Measurements from ENCODE around the gene FCER2. TPM values are rescaled to one million over a fixed set of nuclear protein-coding genes. Genes with fewer than 3 reads are reported as not detected.
"Not testable (repeated sequence)": the region's sequence is repeated elsewhere in the genome, so short reads cannot be mapped to it uniquely, and the experiment has no call there.

FCER2 gene
- total RNA-seq, 1 donor from 2014 or later = 0.30 TPM

GRCh38 chr19:7646426-7646700, 55.6 kb downstream of the FCER2 start:
- Histone ChIP-seq H3K4me3 (no peak overlapping the region), H3K4me1 (peaks cover 5% of the 10 kb centered on the region), H3K27me3 (ENCODE audit: low read depth) (peaks cover 34% of the 10 kb centered on the region), H3K9me3 (replicated peaks) (no peaks in the 10 kb centered on the region), H3K36me3 (no peaks in the 10 kb centered on the region), H3K27ac (replicated peaks) (no peak overlapping the region)
- TF ChIP-seq CTCF (IDR thresholded peaks at IDR 0.05; ENCODE audit: borderline replicate concordance) = no peak
- intact Hi-C loops (cut with micrococcal nuclease) = no loop called here
- no peak for DNase-seq

- Histone ChIP-seq H3K4me1 (peaks cover 5% of the 10 kb centered on the region), H3K27me3 (ENCODE audit: low read depth) (peaks cover 29% of the 10 kb centered on the region), H3K27ac (replicated peaks) (no peak overlapping the region), H3K36me3 (no peaks in the 10 kb centered on the region), H3K4me3 (no peak overlapping the region), H3K9me3 (replicated peaks) (no peaks in the 10 kb centered on the region)
- no peak for DNase-seq
- intact Hi-C loops (cut with micrococcal nuclease) = no loop called here
- no peak for TF ChIP-seq CTCF (IDR thresholded peaks at IDR 0.05; ENCODE audit: borderline replicate concordance)
These were observed 56.1 kb downstream of the FCER2 start for GRCh38 chr19:7645656-7646425.

- intact Hi-C loops (cut with micrococcal nuclease) = no loop called here
- H3K4me3 ChIP-seq = no peak overlapping the region
- peaks cover 5% of the 10 kb centered on the region for H3K4me1 ChIP-seq
- H3K36me3 ChIP-seq = no peaks in the 10 kb centered on the region
- H3K9me3 ChIP-seq (replicated peaks) = no peaks in the 10 kb centered on the region
- H3K27ac ChIP-seq (replicated peaks) = no peak overlapping the region
- no peak for TF ChIP-seq CTCF (IDR thresholded peaks at IDR 0.05; ENCODE audit: borderline replicate concordance)
- no peak for DNase-seq
- H3K27me3 ChIP-seq (ENCODE audit: low read depth) = peaks cover 29% of the 10 kb centered on the region
These were observed 56.8 kb downstream of the FCER2 start for GRCh38 chr19:7645163-7645562.

GRCh38 chr19:7644550-7644877, 57.4 kb downstream of the FCER2 start:
- DNase-seq = no peak
- intact Hi-C loops (cut with micrococcal nuclease) = no loop called here
- TF ChIP-seq CTCF (IDR thresholded peaks at IDR 0.05; ENCODE audit: borderline replicate concordance) = no peak
- H3K4me3 ChIP-seq = no peak overlapping the region
- no peaks in the 10 kb centered on the region for H3K9me3 ChIP-seq (replicated peaks)
- no peak overlapping the region for H3K27ac ChIP-seq (replicated peaks)
- peaks cover 29% of the 10 kb centered on the region for H3K27me3 ChIP-seq (ENCODE audit: low read depth)
- peaks cover 5% of the 10 kb centered on the region for H3K4me1 ChIP-seq
- no peaks in the 10 kb centered on the region for H3K36me3 ChIP-seq

GRCh38 chr19:7643629-7644549, 58.0 kb downstream of the FCER2 start:
- H3K27me3 ChIP-seq (ENCODE audit: low read depth) = peaks cover 34% of the 10 kb centered on the region
- DNase-seq; H3K27ac ChIP-seq (replicated peaks); intact Hi-C loops (cut with micrococcal nuclease); H3K4me1 ChIP-seq; H3K4me3 ChIP-seq; H3K36me3 ChIP-seq; H3K9me3 ChIP-seq (replicated peaks): not testable (repeated sequence)

- Histone ChIP-seq H3K4me1 (no peaks in the 10 kb centered on the region), H3K9me3 (replicated peaks) (no peaks in the 10 kb centered on the region), H3K4me3 (no peak overlapping the region), H3K36me3 (no peaks in the 10 kb centered on the region), H3K27me3 (ENCODE audit: low read depth) (peaks cover 41% of the 10 kb centered on the region), H3K27ac (replicated peaks) (no peak overlapping the region)
- TF ChIP-seq CTCF (IDR thresholded peaks at IDR 0.05; ENCODE audit: borderline replicate concordance) = no peak
- intact Hi-C loops (cut with micrococcal nuclease) = no loop called here
- DNase-seq = no peak
These were observed 58.9 kb downstream of the FCER2 start for GRCh38 chr19:7643031-7643415.
